GM12875 (cell line): ENCODE results near the gene BNC2.
A peak's percentile ranks its signal among the peaks of the same experiment; 100 is the strongest.

Source experiments
- H3K4me3 ChIP-seq: one replicate; pipeline ENCODE4 v1.5.1; 2011; ENCODE audit warnings: low read depth, low read length, control low read depth
- CTCF ChIP-seq: IDR thresholded peaks from 2 replicates; pipeline ENCODE4 v1.5.1; 2011; ENCODE audit warnings: low read depth, mild to moderate bottlenecking, control low read depth, inconsistent platforms, low read length, moderate library complexity, borderline replicate concordance; ENCODE audit not compliant: insufficient read depth

Gene BNC2

GRCh38 chr9:16579872-16580432 is 290.5 kb downstream of the BNC2 start:
- TF ChIP-seq CTCF, result no peak

GRCh38 chr9:16575986-16576245 is 294.6 kb downstream of the BNC2 start:
- TF ChIP-seq CTCF, result no peak
- no peak overlapping the region for H3K4me3 ChIP-seq

More at GRCh38 chr9:16579872-16580432, 290.5 kb downstream of the BNC2 start:
- H3K4me3 ChIP-seq, result no peak overlapping the region

- 0 out of 2 replicates have a peak, but pooled peaks have one; percentile 14 for TF ChIP-seq CTCF
- no peak overlapping the region for H3K4me3 ChIP-seq
These were observed 295.1 kb downstream of the BNC2 start for GRCh38 chr9:16575142-16575985.

GRCh38 chr9:16572005-16572734 is 298.3 kb downstream of the BNC2 start:
- no peak overlapping the region for H3K4me3 ChIP-seq
- TF ChIP-seq CTCF, result no peak

- no peak overlapping the region for H3K4me3 ChIP-seq
- no peak for TF ChIP-seq CTCF
These were observed 299.2 kb downstream of the BNC2 start for GRCh38 chr9:16571127-16571802.

GRCh38 chr9:16563446-16563845 is 307.0 kb downstream of the BNC2 start:
- no peak for TF ChIP-seq CTCF
- H3K4me3 ChIP-seq, result no peak overlapping the region
